ENCODE results near the gene BCL3. TPM values are rescaled to one million over a fixed set of nuclear protein-coding genes. Genes with fewer than 3 reads are reported as not detected.
"Not testable (repeated sequence)": the region's sequence is repeated elsewhere in the genome, so short reads cannot be mapped to it uniquely, and the experiment has no call there.

BCL3 gene
- total RNA-seq, 1 donor from 2014 or later, result 68.4 TPM

- intact Hi-C loops (cut with micrococcal nuclease), result no loop called here
Observed at GRCh38 chr19:44757057-44757734, 8.7 kb downstream of the BCL3 start.

DNA sequence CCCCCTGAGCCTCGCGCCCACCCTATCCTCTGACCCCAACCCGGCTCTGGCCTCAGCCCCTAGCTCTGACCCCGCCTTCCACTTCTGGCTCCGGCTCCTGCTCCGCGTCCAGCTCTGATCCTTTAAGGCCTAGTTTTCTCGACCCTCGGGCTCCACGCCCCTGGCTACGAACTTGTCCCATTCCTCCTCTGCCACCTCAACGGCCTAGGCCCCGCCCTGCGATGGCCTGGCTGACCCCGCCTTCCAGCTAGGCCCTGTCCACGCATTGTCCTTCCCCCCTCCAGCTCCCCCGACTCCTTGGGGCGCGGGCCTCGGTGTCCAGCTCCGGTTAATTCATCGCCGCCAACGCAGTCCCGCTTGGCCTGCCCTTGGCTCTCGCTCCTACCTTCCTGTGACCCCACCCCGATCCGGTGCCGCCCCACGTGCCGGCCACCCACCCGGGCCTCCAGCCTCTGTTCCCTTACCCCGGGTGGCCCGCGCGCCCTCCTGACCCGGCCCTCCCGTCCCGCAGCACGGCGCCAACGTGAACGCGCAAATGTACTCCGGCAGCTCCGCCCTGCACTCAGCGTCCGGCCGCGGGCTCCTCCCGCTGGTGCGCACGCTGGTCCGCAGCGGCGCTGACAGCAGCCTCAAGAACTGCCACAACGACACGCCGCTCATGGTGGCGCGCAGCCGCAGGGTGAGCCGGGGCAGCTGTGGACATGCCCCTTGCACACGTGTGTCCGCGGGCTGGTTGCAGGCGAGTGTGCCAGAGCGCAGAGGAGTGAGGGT is 9.4 kb downstream of the BCL3 start:
- intact Hi-C loops (cut with micrococcal nuclease), result no loop called here

DNA sequence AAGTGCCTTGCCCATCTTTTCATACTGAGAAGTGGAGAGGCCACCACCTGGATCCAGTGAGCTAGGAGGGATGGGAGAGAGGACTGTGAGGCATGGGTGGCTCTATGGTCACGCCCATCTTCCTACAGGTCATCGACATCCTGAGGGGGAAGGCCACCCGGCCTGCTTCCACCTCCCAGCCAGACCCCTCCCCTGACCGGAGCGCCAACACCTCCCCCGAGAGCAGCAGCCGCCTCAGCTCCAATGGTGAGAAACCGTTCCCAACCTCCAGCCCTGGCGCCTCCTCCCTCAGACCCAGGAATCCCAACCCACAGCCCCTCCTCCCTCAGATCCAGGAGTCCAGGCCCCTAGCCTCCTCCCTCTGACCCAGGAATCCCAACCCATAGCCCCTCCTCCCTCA is 10.1 kb downstream of the BCL3 start:
- intact Hi-C loops (cut with micrococcal nuclease), result no loop called here

GRCh38 chr19:44759083-44759804 is 10.7 kb downstream of the BCL3 start:
- intact Hi-C loops (cut with micrococcal nuclease), result no loop called here

DNA sequence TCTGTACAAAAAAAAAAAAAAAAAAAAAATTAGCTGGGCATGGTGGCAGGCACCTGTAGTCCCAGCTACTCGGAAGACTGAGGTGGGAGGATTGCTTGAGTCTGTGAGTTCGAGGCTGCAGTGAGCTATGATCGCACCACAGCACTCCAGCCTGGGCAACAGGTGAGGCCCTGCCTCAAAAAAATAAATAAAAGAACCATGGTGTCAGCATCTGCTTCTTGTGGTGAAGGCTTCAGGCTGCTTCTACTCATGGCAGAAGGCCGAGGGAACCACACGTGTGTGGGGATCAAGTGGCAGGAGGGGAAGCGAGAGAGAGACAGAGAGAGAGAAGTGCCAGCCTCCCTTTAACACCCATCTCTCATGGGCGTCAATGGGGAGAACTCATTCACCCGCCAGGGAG is 13.5 kb downstream of the BCL3 start:
- intact Hi-C loops (cut with micrococcal nuclease), result no loop called here

DNA sequence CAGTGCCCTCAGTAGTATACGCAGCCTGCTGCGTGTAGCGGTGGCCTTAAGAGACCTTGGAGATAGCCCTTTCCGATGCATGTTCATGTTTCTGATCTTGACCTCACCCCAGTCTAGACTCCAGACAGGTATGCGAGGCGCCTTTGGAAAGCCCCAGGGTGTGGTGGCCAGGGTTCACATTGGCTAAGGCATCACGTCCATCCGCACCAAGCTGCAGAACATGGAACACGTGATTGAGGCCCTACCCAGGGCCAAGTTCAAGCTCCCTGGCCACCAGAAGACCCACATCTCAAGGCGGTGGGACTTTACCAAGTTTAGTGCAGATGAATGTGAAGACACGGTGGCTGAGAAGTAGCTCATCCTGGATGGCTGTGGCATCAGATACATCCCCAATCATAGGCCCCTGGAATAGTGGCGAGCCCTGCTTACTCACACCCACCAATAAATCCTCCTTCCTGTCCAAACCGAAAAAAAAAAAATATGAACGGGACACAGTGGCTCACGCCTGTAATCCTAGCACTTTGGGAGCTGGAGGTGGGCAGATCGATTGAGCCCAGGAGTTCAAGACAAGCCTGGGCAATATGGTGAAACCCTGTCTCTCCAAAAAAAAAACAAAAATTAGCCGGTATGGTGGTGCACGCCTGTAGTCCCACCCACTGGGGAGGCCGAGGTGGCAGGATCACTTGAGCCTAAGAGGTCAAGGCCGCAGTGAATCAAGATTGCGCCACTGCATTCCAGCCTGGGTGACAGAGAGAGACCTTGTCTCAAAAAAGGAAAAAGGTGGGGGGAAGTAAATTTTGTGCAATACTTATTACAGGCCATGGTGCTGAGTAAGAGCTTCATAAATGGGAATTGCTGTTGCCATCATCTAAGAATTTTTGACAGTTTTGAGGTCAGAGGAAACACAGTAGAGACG is 16.8 kb downstream of the BCL3 start:
- intact Hi-C loops (cut with micrococcal nuclease), result no loop called here

GRCh38 chr19:44765949-44766335 is 17.4 kb downstream of the BCL3 start:
- intact Hi-C loops (cut with micrococcal nuclease), result no loop called here

DNA sequence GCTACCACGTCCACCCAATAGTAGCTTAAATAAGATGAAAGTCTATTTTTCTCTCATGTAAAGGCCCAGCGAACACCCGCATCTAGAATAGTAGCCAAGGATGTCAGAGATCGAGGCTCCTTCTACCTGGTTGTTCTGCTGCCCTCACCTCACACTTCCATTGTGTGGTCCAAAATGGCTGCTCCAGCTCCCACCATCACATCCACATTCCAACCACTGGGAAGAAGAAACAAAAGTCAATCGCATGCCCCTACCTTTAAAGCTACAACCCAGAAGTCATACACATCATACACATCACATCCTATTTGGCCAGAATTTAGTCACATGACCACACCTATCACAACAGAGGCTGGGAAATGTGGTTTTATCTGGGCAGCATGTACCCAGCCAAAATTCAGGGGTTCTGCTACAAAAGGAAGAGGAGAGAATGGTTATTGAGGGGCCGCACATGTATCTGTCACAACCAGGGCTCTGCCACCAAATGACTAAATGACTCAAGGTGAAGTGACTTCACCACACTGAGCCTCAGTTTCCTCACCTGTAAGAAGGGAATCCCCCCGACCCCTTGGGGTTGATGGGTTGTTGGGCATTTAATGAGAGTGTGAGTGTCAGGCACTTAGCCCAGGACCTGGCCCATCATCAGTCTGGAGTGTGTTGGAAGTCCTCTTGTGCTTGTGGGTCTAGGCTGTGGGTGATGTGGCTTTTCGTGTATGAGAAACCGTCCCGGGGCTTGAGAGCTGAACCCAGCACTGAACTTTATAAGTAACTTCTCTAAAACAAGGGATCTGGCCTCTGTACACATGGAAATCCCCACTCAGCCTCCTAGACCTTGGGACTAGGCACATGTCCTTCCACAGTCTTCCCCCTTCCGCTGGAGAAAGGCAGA is 19.0 kb downstream of the BCL3 start:
- intact Hi-C loops (cut with micrococcal nuclease), result no loop called here

DNA sequence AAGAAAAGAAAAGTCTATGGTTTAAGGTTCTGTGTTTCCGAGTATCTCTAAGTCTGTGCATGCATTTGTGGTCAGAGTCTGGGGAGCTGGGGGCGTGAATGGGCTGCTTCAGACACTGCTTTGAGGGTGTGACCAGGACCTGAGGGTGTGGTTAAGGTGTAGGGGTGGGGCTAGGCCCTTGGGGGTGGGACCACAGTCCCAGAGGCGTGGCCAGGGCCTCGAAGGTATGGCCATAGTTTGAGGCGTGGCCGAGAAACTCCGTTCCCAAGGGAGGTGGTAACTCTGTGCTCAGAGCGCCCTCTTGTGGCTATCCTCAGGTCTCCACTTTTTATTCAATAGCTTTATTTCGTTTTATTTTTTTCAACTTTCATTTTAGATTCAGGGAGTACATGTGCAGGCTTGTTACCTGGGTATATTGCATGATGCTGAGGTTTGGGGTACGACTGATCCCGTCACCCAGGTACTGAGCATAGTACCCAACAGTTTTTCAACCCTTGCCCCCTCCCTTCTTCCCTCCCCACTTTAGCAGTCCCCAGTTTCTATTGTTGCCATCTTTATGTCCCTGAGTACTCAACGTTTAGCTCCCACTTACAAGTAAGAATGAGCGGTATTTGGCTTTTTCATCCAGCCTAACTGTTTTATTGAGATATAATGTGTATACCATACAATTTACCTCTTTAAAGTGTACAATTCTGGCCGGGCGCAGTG is 22.2 kb downstream of the BCL3 start:
- intact Hi-C loops (cut with micrococcal nuclease), result loop anchor here (1.0 kb wide), 5 partner anchors 17 to 116 kb away; no protein-coding TSS in a partner anchor

DNA sequence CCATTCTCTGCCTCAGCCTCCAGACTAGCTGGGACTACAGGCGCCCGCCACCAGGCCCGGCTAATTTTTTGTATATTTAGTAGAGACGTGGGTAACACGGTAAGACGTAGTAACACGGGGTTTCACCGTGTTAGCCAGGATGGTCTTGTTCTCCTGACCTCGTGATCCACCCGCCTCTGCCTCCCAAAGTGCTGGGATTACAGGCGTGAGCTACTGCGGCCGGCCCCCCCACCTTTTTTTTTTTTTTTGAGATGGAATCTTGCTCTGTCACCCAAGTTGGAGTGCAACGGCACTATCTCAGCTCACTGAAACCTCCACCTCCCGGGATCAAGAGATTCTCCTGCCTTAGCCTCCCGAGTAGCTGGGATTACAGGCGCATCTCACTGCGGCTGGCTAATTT is 23.6 kb downstream of the BCL3 start:
- intact Hi-C loops (cut with micrococcal nuclease), result not testable (repeated sequence)

- intact Hi-C loops (cut with micrococcal nuclease), result no loop called here
Observed at GRCh38 chr19:44772959-44773358, 24.5 kb downstream of the BCL3 start.

GRCh38 chr19:44775676-44776240 is 27.2 kb downstream of the BCL3 start:
- intact Hi-C loops (cut with micrococcal nuclease), result no loop called here

- intact Hi-C loops (cut with micrococcal nuclease), result no loop called here
Observed at GRCh38 chr19:44776402-44777096, 28.0 kb downstream of the BCL3 start.

GRCh38 chr19:44777715-44778347 is 29.3 kb downstream of the BCL3 start, which contains the start of gene CBLC:
Gene CBLC (plus strand): TSS chr19:44777890. CDS start chr19:44777932, 42 bp downstream.
- intact Hi-C loops (cut with micrococcal nuclease), result no loop called here

GRCh38 chr19:44779150-44779549 is 30.6 kb downstream of the BCL3 start:
- intact Hi-C loops (cut with micrococcal nuclease), result no loop called here

GRCh38 chr19:44781694-44782093 is 33.2 kb downstream of the BCL3 start:
- intact Hi-C loops (cut with micrococcal nuclease), result loop anchor here (5.0 kb wide), 1 partner anchor 556 kb away; no protein-coding TSS in a partner anchor

- intact Hi-C loops (cut with micrococcal nuclease), result loop anchor here (5.0 kb wide), 1 partner anchor 555 kb away; no protein-coding TSS in a partner anchor
Observed at GRCh38 chr19:44782729-44783128, 34.2 kb downstream of the BCL3 start.

GRCh38 chr19:44783545-44783944 is 35.0 kb downstream of the BCL3 start:
- intact Hi-C loops (cut with micrococcal nuclease), result loop anchor here (5.0 kb wide), 1 partner anchor 554 kb away; no protein-coding TSS in a partner anchor
